Heart left ventricle (tissue), 13 donors: Measurements from ENCODE around the gene PYGB.

Experiments
- POLR2A ChIP-seq, 2 donors: fragments of 450-650 bp; IDR thresholded peaks; one replicate each; pipeline ENCODE4 v1.6.1; 2017; ENCODE audit warnings: antibody characterized with exemption in 2 of 2, mild to moderate bottlenecking in 2 of 2, moderate library complexity in 2 of 2
- TF ChIP-seq, protein P1 (sequence below), 12 donors: fragments of 200-600 bp; sonication (generic) in 4 of 12; IDR thresholded peaks; one replicate each; pipeline versions ENCODE4 v1.5.0 to v1.8.0; 2018 to 2022; ENCODE audit warnings: antibody characterized with exemption in 12 of 12, mild to moderate bottlenecking in 5 of 12
- donor health status: ischemic (EF 13 %, LVEDD 7.1; RV severe dilation, severe dysfunction).
- donor health status: DM: no; HTN: yes; CAD: no.
- donor health status: DM: no; HTN: no; CAD: no.
- donor health status: ischemic (EF 25% LVEDD 6.9; RV normal size, moderate dysfunction).
- donor health status: ischemic (EF 25% LVEDD 5.7; RV mildly dilated, moderate dysfunction).
- donor health status: ischemic (EF 35%, LVEDD 5.7; RV mildly dilated, moderate dysfunction).
- donor health status: nonischemic (EF 11% LVEDD 7.7; RV severe dilation, severe dysfunction).
- donor health status: DM: yes; HTN: yes; CAD: no.
- donor health status: PGD.
- donor health status: ischemic (EF 29% LVEDD 5.4; RV normal size, mild dysfunction).
- donor health status: nonischemic (EF 23%, LVEDD 6.1; RV moderate dilation, normal function).

DNA sequence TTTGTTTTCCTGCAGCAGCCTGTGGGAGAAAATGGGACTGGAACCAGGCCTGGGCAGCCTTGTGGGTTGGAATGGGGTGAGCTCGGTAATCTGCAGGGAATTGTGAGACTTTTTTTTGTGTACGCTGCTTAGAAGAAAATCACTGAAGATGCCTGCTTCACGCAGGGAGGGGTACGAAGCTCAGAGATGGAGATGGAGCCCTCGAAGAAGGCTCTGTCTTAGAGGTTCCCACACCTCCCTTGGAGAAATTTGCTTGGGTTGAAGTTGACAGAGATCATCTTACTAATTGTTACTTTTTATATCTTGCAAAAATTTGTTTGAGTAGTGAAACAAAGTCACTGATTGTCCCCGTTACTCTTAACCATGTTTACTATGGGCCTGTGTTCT lies 894 bp downstream of the PYGB start:
- TF ChIP-seq, protein P1, sequence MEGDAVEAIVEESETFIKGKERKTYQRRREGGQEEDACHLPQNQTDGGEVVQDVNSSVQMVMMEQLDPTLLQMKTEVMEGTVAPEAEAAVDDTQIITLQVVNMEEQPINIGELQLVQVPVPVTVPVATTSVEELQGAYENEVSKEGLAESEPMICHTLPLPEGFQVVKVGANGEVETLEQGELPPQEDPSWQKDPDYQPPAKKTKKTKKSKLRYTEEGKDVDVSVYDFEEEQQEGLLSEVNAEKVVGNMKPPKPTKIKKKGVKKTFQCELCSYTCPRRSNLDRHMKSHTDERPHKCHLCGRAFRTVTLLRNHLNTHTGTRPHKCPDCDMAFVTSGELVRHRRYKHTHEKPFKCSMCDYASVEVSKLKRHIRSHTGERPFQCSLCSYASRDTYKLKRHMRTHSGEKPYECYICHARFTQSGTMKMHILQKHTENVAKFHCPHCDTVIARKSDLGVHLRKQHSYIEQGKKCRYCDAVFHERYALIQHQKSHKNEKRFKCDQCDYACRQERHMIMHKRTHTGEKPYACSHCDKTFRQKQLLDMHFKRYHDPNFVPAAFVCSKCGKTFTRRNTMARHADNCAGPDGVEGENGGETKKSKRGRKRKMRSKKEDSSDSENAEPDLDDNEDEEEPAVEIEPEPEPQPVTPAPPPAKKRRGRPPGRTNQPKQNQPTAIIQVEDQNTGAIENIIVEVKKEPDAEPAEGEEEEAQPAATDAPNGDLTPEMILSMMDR (IDR thresholded peaks at IDR 0.05), result no peak
- TF ChIP-seq POLR2A (IDR thresholded peaks at IDR 0.05), result no peak
